DLD1 (cell line): ENCODE data around the gene POU4F3.

Experiments
- in situ Hi-C: cut with HindIII; loops from 2 replicates; pipeline ENCODE4 v1.10.0; 2017; ENCODE audit warnings: low sequenced_read_pairs

POU4F3 gene

DNA sequence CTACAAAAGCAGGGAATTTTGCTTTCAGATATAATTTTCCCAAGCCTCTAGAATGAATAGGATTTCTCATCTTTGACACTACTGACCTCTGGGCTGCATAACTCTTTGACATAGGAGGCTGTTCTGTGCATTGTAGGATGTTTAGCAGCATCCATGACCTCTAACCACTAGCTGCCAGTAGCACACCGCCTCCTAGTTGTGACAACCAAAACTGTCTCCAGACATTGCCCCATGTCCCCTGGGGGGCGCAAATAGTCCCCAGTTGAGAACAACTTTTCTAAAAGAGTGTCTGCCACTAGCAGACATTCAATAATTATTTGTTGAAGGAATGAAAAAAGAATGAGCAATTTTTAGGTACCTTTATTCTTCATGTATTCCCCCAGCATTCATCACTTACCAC lies 51.8 kb downstream of the POU4F3 start:
- in situ Hi-C loops: no loop called here
